HG03103 (cell line): ENCODE results near the gene DOCK4.

Experiments
- ATAC-seq: cut with Tn5 transposase; IDR thresholded peaks from one replicate; pipeline ENCODE4 v1.9.1; 2021; ENCODE audit warnings: low read depth; ENCODE audit not compliant: unreplicated experiment

The DOCK4 gene

GRCh38 chr7:111878785-111879184, 327.4 kb downstream of the DOCK4 start:
- ATAC-seq, result no peak

- no peak for ATAC-seq
Measured at GRCh38 chr7:111877931-111878330, 328.3 kb downstream of the DOCK4 start.

- no peak for ATAC-seq
Measured at GRCh38 chr7:111873963-111874690, 332.1 kb downstream of the DOCK4 start.

GRCh38 chr7:111873326-111873646, 332.9 kb downstream of the DOCK4 start:
- no peak for ATAC-seq

GRCh38 chr7:111872450-111873325, 333.5 kb downstream of the DOCK4 start:
- no peak for ATAC-seq

GRCh38 chr7:111871283-111871682, 334.9 kb downstream of the DOCK4 start:
- no peak for ATAC-seq

- ATAC-seq, result no peak
Measured at GRCh38 chr7:111869280-111869679, 336.9 kb downstream of the DOCK4 start.

- no peak for ATAC-seq
Measured at GRCh38 chr7:111867348-111867931, 338.8 kb downstream of the DOCK4 start.

GRCh38 chr7:111866787-111867186, 339.4 kb downstream of the DOCK4 start:
- ATAC-seq, result no peak

- no peak for ATAC-seq
Measured at GRCh38 chr7:111865430-111865829, 340.8 kb downstream of the DOCK4 start.

GRCh38 chr7:111864291-111864976, 341.8 kb downstream of the DOCK4 start:
- no peak for ATAC-seq

- no peak for ATAC-seq
Measured at GRCh38 chr7:111863269-111863668, 342.9 kb downstream of the DOCK4 start.

GRCh38 chr7:111860248-111860647, 346.0 kb downstream of the DOCK4 start:
- no peak for ATAC-seq

GRCh38 chr7:111858331-111858730, 347.9 kb downstream of the DOCK4 start:
- no peak for ATAC-seq

- ATAC-seq, result no peak
Measured at GRCh38 chr7:111855842-111856227, 350.4 kb downstream of the DOCK4 start.

- ATAC-seq, result peak; percentile 85
Measured at GRCh38 chr7:111855161-111855841, 350.9 kb downstream of the DOCK4 start.

GRCh38 chr7:111853201-111853990, 352.8 kb downstream of the DOCK4 start:
- ATAC-seq, result no peak

- ATAC-seq, result no peak
Measured at GRCh38 chr7:111852081-111852480, 354.1 kb downstream of the DOCK4 start.

GRCh38 chr7:111846898-111847297, 359.3 kb downstream of the DOCK4 start:
- no peak for ATAC-seq

GRCh38 chr7:111845853-111846252, 360.3 kb downstream of the DOCK4 start:
- ATAC-seq, result no peak
